HG03039 (cell line): ENCODE measurements around the gene HOXD3.

Experiments
- ATAC-seq: cut with Tn5 transposase; IDR thresholded peaks from one replicate; pipeline ENCODE4 v1.9.1; 2021; ENCODE audit warnings: mild to moderate bottlenecking, moderate library complexity; ENCODE audit not compliant: unreplicated experiment

Gene HOXD3

DNA sequence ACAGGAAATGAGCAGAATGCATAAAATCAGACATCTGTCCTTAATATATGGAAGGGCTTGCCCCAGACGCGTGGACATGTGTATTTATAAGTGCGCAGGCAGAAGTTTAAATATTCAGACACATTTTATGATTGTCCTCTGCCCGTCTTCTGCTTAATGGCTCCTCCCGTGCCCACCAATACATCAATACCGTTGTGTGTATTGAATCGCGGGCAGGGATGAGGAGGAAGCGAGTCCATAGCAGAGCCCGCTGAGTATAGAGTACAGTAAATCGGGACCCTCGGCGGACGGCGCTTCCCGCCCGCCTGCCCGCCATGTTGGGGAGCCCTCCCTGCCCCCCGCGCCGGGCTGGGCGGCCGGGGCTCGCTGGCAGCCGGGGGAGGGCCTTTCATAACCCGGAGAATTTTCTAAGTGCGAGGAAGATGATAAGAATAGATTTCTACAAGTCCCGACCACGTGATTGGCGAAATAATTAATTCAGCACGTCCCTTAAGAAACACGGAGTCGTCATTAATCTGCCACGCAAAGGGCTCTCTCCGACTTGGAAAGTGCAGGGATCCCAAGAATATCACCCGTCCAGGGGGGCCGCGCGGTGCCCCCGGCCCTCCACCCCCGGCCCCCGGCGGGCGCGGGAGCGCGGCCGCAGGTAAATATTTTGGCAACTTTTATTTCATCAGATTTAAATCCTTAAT is at the start of gene HOXD3:
Gene HOXD3, plus strand, starts transcription at position 501 of the 692 bp plus-strand sequence. CDS start 11,808 bp downstream, outside the sequence.
- no peak for ATAC-seq

DNA sequence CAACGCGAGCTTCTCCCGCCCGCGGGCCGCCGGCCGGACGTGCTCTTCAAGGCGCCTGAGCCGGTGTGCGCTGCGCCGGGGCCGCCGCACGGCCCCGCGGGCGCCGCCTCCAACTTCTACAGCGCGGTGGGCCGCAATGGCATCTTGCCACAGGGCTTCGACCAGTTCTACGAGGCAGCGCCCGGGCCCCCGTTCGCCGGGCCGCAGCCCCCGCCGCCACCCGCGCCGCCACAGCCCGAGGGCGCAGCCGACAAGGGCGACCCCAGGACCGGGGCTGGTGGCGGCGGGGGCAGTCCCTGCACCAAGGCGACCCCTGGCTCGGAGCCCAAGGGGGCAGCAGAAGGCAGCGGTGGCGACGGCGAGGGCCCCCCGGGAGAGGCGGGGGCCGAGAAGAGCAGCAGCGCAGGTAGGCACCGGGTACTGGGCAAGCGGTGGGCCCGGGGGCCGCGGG is 49.4 kb upstream of the HOXD3 start:
- no peak for ATAC-seq

- ATAC-seq: no peak
Measured at GRCh38 chr2:176109192-176109901, 47.8 kb upstream of the HOXD3 start.

GRCh38 chr2:176109946-176110345 is 47.2 kb upstream of the HOXD3 start:
- ATAC-seq: no peak

DNA sequence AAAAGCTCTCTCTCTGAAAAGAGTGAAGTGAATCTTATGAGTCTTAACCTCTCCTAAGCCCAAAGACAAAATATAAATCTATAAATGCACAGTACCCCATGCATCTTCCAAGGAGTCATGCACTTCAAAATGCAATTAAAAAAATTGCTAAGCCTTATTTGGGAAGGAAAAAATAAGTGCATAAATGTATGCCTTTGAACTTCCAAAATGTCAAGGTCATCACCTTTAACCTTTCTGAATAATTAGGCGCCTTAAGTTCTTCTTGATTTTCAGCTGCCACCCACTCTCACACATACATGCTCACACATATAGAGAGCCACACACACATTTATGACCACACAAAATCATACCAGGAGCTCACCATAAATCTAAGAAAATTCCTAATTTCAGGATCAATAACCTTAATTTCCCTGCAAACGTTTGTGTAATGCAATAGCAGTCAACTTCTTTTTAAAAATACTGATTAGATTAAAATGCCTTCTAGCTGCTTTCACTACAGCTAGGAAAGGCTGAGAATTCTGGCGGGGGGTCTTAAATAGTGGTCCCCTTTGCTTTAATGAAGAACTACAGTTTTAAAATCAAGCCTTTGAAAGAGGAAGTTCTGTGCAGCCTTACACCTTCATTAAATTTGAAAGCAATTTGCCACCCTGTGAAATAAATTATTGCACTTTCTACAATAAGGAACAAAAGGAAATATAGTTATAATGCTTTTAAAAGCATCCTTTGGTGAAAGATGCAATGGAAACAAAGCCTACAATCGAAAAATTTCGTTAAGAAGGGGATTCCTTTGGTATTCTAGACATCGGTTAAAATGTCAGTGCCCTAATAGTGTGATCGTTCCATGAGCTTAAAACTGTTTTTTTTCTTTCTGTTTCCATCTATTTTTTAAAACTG is 46.4 kb upstream of the HOXD3 start:
- no peak for ATAC-seq

- no peak for ATAC-seq
Measured at GRCh38 chr2:176111309-176111663, 45.8 kb upstream of the HOXD3 start.

- ATAC-seq: no peak
Measured at GRCh38 chr2:176111846-176112374, 45.2 kb upstream of the HOXD3 start.

GRCh38 chr2:176112375-176113302 is 44.5 kb upstream of the HOXD3 start:
- ATAC-seq: no peak

DNA sequence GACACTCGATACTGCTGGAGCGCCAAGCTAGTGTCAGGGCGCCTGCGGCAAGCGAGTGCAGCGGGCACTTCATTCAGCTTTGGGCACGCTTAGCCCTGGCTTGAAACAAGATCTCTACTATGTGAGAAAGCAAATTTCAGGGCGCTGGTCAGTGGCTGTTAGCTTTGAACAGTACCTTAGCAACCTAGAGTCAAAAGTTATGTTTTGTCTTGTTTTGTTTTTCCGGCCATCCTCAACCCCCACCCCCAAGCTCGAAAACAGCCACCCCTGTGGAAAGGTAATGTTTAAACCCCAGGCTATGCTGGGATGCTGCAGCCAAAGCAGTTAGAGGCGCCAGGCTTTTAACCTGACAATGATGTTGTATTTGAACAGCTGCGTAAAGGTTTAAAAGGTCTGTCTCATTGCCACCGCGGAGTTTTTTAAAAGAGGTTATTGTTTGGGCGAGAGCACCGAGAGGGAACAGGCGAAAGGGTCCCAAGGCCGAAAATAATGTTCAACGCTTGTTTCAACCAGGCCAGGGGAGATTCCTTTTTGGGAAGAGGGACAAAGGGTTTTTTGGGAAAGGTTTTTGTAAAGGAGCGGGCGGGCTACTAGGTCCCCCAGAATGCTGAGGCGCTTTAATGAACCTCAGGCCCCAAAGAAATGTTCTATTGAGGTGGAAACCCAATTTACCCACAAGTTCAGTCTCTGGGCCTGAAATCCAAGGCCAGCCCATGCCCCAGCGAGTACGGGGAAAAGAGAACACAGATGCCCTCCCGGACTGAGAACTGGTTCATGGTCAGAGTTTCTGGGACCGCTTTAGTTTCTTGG is 42.8 kb upstream of the HOXD3 start:
- ATAC-seq: no peak

GRCh38 chr2:176114930-176115625 is 42.0 kb upstream of the HOXD3 start:
- no peak for ATAC-seq

DNA sequence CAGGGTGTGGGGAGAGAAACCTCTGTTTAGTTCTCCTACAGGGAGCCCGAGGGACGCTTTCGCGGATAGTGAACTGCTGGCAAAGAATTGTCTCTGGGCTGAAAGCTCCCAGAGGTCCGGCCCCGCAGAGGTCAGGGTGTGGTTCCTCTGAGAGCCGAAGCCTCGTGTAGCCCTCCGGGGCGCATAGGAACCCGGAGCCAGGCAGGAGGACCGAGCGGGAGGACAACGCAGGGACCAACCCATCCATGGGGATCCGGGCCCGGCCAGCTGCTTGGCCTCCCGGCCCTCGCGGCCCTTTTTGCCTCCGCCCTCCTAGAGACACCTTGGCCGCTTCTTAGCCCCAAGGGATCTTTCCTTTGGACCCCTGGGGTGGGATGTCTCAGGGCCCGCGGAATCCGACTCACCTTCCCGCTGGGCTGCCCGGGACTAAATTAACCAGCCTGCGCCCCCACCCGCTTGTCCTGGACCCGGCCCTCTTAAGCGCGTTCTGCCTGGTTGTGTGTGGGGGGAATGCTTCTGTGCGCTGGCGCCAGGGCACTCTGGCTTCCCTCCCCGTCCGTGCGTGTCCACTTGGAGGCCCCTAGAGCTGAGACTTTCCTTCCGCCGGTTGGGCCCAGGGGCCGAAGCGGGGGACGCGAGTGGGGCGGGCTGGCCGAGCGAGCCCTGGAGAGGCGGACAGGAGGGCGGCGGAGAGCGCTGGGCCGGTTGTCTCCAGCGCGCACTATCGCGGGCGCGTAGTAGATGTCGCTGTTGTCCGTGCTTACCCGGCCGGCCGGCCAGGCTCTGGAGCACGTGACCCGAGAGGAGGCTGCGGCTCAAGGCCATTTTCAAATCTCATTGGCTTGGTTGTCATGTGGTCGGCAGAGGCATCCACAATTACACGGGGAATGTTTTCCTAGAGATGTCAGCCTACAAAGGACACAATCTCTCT is 41.0 kb upstream of the HOXD3 start, which contains the start of gene HOXD10:
Gene HOXD10, plus strand, starts transcription at position 896 of the 931 bp plus-strand sequence. CDS start 56 bp downstream, outside the sequence.
- no peak for ATAC-seq

DNA sequence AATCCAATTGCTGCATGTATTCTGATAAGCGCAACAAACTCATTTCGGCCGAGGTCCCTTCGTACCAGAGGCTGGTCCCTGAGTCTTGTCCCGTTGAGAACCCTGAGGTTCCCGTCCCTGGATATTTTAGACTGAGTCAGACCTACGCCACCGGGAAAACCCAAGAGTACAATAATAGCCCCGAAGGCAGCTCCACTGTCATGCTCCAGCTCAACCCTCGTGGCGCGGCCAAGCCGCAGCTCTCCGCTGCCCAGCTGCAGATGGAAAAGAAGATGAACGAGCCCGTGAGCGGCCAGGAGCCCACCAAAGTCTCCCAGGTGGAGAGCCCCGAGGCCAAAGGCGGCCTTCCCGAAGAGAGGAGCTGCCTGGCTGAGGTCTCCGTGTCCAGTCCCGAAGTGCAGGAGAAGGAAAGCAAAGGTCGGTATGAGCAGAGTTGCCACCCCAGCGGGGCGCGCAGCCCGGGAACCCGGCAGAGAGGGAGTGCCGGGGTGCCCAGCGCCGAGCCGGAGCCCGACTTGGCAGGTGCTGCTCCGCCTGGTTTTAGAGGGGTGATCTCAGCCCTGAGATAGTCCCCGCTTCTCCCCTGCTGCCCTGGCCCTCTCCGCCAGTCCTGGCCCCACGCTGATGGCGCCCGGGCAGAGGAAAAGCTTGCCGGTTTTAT is 39.8 kb upstream of the HOXD3 start:
- no peak for ATAC-seq

DNA sequence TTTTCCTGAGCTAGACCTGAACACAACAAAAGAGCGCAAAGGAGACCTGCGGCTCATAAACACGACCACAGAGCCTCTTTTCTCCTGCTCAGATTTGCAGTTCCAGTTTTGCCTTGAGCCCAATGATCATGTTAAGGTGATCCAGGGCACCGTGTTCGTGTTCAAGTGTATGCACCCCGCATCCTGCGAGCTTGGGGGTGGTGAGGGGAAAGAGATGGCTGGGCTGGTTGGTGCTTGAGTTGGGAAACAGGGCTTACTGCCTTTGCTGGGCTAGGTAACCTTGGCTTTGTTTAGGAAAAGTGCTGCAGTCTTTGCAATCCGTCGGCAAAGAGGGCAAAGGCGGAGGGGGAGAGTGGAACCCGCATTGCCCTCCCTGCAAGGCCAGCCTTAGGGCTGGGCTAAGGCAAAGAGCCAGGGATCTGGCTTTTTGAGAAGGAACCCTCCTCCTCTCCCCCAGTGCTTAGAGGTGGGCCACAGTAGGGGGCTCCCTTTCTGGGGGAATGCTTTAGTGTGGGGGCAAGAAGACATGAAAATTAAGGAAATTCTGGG is 39.2 kb upstream of the HOXD3 start:
- no peak for ATAC-seq

DNA sequence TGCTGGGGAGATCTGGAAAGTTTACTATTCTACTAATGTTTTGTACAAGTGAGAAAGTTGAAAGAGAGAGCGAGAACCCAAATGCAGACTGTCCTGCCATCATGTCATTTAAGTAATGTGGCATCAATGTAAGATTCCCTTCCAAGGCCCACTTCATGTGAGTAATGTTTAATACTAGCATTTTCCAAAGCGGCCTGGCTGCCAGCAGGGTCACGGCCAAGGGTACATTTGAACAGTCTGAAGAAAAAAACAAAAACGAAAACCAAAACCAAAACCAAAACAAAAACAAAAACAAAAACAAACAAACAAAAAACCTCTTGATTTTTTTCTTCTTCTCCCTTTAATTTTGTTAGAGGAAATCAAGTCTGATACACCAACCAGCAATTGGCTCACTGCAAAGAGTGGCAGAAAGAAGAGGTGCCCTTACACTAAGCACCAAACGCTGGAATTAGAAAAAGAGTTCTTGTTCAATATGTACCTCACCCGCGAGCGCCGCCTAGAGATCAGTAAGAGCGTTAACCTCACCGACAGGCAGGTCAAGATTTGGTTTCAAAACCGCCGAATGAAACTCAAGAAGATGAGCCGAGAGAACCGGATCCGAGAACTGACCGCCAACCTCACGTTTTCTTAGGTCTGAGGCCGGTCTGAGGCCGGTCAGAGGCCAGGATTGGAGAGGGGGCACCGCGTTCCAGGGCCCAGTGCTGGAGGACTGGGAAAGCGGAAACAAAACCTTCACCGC is 38.3 kb upstream of the HOXD3 start:
- ATAC-seq: no peak

DNA sequence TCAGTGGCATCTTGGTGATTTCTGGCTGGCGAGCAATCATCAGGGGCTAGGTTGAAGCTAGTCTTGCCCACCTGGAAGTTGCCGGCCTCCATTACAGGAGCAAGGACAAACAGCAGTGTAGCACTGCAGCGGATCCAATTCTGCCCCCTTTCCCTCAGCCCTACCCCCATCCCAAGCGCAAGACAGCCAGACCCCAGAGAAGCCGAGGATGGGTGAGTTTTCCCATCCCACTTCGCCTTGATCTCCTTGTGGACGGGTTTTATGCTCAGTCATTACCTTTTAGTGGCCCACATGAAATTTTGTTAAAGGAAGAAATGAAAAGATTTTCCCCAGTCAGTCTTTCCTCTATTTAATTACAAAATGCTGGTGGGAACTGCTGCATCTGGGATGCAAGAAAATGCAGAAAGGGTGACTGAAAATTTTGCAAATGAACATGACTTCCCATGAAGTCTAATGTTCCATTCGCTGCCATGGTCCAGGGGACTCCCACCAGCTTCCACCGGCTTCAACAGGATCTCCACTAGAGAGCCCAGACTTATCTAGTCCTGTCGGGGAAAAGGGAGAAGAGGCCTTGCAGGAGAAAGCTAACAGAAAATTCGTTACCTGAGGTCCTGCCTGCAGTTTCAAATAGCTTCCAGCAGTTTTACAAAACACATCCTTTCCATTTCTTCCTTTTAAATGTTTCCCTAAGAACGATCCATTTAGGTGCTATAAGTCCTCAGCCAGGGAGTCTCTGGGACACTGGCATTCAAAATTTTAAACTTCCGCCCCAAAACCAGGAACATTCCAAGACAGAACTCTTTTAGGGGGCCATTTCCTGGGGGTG is 36.5 kb upstream of the HOXD3 start:
- no peak for ATAC-seq
